HEK293 (cell line): ENCODE measurements around the gene CSF2.

Experiments used
- CTCF ChIA-PET: fragments of 350-600 bp; formaldehyde crosslinking; extraction: SDS; loops from one replicate; lab custom pipeline; 2021; ENCODE audit warnings: antibody characterized with exemption; lab: Yijun Ruan, JAX
- POLR2A ChIA-PET: fragments of 300-600 bp; formaldehyde crosslinking; extraction: SDS; loops from one replicate; lab custom pipeline; 2020; ENCODE audit warnings: antibody characterized with exemption, inconsistent platforms; lab: Yijun Ruan, JAX
- H3K27ac ChIP-seq: fragments of 200-500 bp; sonication (Bioruptor generic); 2 replicates; pipeline ENCODE4 v1.5.1; 2014; ENCODE audit warnings: low read depth, low read length, control low read depth, inconsistent platforms; ENCODE audit errors: extremely low read depth
- H3K36me3 ChIP-seq, 2 experiments: fragments of 200-500 bp in 1 of 2; sonication (Bioruptor generic) in 1 of 2; 1 replicate in 1 of 2; 2 replicates in 1 of 2; pipeline ENCODE4 v1.5.1; 2014 to 2017; ENCODE audit warnings: inconsistent platforms in 2 of 2, low read length in 2 of 2; ENCODE audit not compliant: control insufficient read depth in 2 of 2, insufficient read depth in 1 of 2
- H3K4me1 ChIP-seq: fragments of 200-500 bp; sonication (Bioruptor generic); 2 replicates; pipeline ENCODE4 v1.5.1; 2014; ENCODE audit warnings: mild to moderate bottlenecking, low read length, inconsistent platforms; ENCODE audit not compliant: control insufficient read depth, insufficient read depth
- H3K4me3 ChIP-seq: 2 replicates; pipeline ENCODE4 v1.5.1; 2011; ENCODE audit warnings: low read depth, mild to moderate bottlenecking, control low read depth, low read length, moderate library complexity
- H3K9me3 ChIP-seq: fragments of 200-500 bp; sonication (Bioruptor generic); 2 replicates; pipeline ENCODE4 v1.5.1; 2014; ENCODE audit warnings: low read depth, low read length, inconsistent platforms; ENCODE audit not compliant: control insufficient read depth, insufficient read depth
- GLI2 ChIP-seq: fragments of 450-650 bp; formaldehyde crosslinking; IDR thresholded peaks from 2 replicates; pipeline ENCODE4; 2017; ENCODE audit warnings: missing biosample characterization, missing genetic modification characterization, low read depth, borderline replicate concordance
- HOXA7 ChIP-seq: sonication (generic); formaldehyde crosslinking; IDR thresholded peaks from 2 replicates; pipeline ENCODE4 v1.8.1; 2022; ENCODE audit warnings: missing genetic modification reagents, borderline replicate concordance
- KLF9 ChIP-seq: fragments of 450-650 bp; formaldehyde crosslinking; IDR thresholded peaks from 2 replicates; pipeline ENCODE4 v1.5.1; 2016; ENCODE audit warnings: missing biosample characterization, missing genetic modification characterization, low read depth
- SP2 ChIP-seq: fragments of 450-650 bp; formaldehyde crosslinking; IDR thresholded peaks from 2 replicates; pipeline ENCODE4 v1.5.1; 2016; ENCODE audit warnings: missing biosample characterization, missing genetic modification characterization
- SP3 ChIP-seq: fragments of 450-650 bp; formaldehyde crosslinking; IDR thresholded peaks from 2 replicates; pipeline ENCODE4 v1.5.1; 2016; ENCODE audit warnings: missing biosample characterization, missing genetic modification characterization
- WT1 ChIP-seq: fragments of 450-650 bp; formaldehyde crosslinking; IDR thresholded peaks from 2 replicates; pipeline ENCODE4 v1.5.1; 2016; ENCODE audit warnings: missing biosample characterization, missing genetic modification characterization
- ZEB2 ChIP-seq: fragments of 450-650 bp; formaldehyde crosslinking; IDR thresholded peaks from 2 replicates; pipeline ENCODE4 v1.5.1; 2016; ENCODE audit warnings: missing biosample characterization, missing genetic modification characterization
- ZNF16 ChIP-seq: fragments of 450-650 bp; formaldehyde crosslinking; IDR thresholded peaks from 2 replicates; pipeline ENCODE4 v1.5.1; 2016; ENCODE audit warnings: low read depth, missing biosample characterization, missing genetic modification characterization
- ZNF214 ChIP-seq: fragments of 450-650 bp; formaldehyde crosslinking; IDR thresholded peaks from 2 replicates; pipeline ENCODE4 v1.5.1; 2017; ENCODE audit warnings: missing biosample characterization, mild to moderate bottlenecking, missing genetic modification characterization, borderline replicate concordance
- ZNF23 ChIP-seq: fragments of 450-650 bp; formaldehyde crosslinking; IDR thresholded peaks from 2 replicates; pipeline ENCODE4 v1.5.1; 2016; ENCODE audit warnings: missing biosample characterization, missing genetic modification characterization, borderline replicate concordance
- ZNF48 ChIP-seq: fragments of 450-650 bp; formaldehyde crosslinking; IDR thresholded peaks from 2 replicates; pipeline ENCODE4 v1.5.1; 2016; ENCODE audit warnings: missing biosample characterization, missing genetic modification characterization
- ZNF561 ChIP-seq: fragments of 450-650 bp; IDR thresholded peaks from 2 replicates; pipeline ENCODE4 v1.5.1; 2018; ENCODE audit warnings: missing biosample characterization, missing genetic modification characterization, borderline replicate concordance
- ZNF571 ChIP-seq: fragments of 450-650 bp; formaldehyde crosslinking; IDR thresholded peaks from 2 replicates; pipeline ENCODE4 v1.5.0; 2017; ENCODE audit warnings: missing biosample characterization, missing genetic modification characterization
- ZNF610 ChIP-seq: fragments of 450-650 bp; formaldehyde crosslinking; IDR thresholded peaks from 2 replicates; pipeline ENCODE4 v1.5.1; 2016; ENCODE audit warnings: missing biosample characterization, missing genetic modification characterization, borderline replicate concordance
- ZNF654 ChIP-seq: fragments of 450-650 bp; formaldehyde crosslinking; IDR thresholded peaks from 2 replicates; pipeline ENCODE4 v1.5.1; 2016; ENCODE audit warnings: low read depth, missing biosample characterization, missing genetic modification characterization
- TF ChIP-seq, protein P1 (sequence below): fragments of 450-650 bp; formaldehyde crosslinking; IDR thresholded peaks from 2 replicates; pipeline ENCODE4 v1.5.1; 2016; ENCODE audit warnings: missing biosample characterization, missing genetic modification characterization
- TF ChIP-seq, protein P2 (sequence below): sonication (generic); formaldehyde crosslinking; IDR thresholded peaks from 2 replicates; pipeline ENCODE4 v1.8.1; 2022; ENCODE audit warnings: mild to moderate bottlenecking, moderate library complexity, missing genetic modification reagents
- TF ChIP-seq, protein P3 (sequence below): fragments of 450-650 bp; formaldehyde crosslinking; IDR thresholded peaks from 2 replicates; pipeline ENCODE4 v1.5.1; 2016; ENCODE audit warnings: missing biosample characterization, missing genetic modification characterization
- TF ChIP-seq, protein P4 (sequence below): fragments of 450-650 bp; formaldehyde crosslinking; IDR thresholded peaks from 2 replicates; pipeline ENCODE4 v1.5.1; 2017; ENCODE audit warnings: missing biosample characterization, missing genetic modification characterization
- TF ChIP-seq, protein P5 (sequence below): fragments of 450-650 bp; formaldehyde crosslinking; IDR thresholded peaks from 2 replicates; pipeline ENCODE4 v1.5.1; 2017; ENCODE audit warnings: missing biosample characterization, missing genetic modification characterization
- TF ChIP-seq, protein P6 (sequence below): fragments of 450-650 bp; formaldehyde crosslinking; IDR thresholded peaks from 2 replicates; pipeline ENCODE4 v1.5.1; 2016; ENCODE audit warnings: missing biosample characterization, missing genetic modification characterization

The CSF2 gene

DNA sequence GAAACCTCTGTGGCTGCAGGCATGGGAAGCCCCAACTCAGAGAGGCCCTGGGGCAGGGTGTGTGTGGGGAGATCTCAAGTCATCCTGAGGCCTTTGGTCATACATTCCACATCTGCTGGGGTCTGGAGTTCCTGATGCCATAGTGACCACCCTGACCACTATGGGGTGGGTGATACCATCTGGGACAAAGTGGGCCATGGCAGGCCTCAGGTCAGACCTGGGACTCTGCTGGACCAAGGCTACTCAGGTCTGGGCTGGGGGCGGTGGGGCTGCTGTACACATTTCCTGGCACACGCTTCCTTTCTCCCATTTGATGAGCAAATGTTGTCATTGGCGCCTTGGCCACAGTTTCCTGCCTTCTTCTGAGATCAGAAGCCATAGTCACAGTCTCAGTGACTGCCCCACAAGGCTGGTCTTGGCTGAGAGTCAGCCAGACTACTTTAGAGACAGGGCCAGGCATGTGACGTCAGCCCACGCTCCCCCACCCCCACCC, 47.0 kb upstream of the CSF2 start (continued):
- TF ChIP-seq, protein P1, sequence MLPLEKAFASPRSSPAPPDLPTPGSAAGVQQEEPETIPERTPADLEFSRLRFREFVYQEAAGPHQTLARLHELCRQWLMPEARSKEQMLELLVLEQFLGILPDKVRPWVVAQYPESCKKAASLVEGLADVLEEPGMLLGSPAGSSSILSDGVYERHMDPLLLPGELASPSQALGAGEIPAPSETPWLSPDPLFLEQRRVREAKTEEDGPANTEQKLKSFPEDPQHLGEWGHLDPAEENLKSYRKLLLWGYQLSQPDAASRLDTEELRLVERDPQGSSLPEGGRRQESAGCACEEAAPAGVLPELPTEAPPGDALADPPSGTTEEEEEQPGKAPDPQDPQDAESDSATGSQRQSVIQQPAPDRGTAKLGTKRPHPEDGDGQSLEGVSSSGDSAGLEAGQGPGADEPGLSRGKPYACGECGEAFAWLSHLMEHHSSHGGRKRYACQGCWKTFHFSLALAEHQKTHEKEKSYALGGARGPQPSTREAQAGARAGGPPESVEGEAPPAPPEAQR (tag by site-specific recombination) = no peak
- TF ChIP-seq GLI2 (tag by site-specific recombination) (no peak), WT1 (no peak), ZNF561 (tag by site-specific recombination) (no peak), ZNF654 (tag by site-specific recombination) (no peak), ZNF16 (tag by site-specific recombination) (no peak), ZNF23 (tag by site-specific recombination) (no peak)
- TF ChIP-seq, protein P2, sequence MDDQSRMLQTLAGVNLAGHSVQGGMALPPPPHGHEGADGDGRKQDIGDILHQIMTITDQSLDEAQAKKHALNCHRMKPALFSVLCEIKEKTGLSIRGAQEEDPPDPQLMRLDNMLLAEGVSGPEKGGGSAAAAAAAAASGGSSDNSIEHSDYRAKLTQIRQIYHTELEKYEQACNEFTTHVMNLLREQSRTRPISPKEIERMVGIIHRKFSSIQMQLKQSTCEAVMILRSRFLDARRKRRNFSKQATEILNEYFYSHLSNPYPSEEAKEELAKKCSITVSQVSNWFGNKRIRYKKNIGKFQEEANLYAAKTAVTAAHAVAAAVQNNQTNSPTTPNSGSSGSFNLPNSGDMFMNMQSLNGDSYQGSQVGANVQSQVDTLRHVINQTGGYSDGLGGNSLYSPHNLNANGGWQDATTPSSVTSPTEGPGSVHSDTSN (CRISPR knock-in tag) = no peak
- TF ChIP-seq, protein P3, sequence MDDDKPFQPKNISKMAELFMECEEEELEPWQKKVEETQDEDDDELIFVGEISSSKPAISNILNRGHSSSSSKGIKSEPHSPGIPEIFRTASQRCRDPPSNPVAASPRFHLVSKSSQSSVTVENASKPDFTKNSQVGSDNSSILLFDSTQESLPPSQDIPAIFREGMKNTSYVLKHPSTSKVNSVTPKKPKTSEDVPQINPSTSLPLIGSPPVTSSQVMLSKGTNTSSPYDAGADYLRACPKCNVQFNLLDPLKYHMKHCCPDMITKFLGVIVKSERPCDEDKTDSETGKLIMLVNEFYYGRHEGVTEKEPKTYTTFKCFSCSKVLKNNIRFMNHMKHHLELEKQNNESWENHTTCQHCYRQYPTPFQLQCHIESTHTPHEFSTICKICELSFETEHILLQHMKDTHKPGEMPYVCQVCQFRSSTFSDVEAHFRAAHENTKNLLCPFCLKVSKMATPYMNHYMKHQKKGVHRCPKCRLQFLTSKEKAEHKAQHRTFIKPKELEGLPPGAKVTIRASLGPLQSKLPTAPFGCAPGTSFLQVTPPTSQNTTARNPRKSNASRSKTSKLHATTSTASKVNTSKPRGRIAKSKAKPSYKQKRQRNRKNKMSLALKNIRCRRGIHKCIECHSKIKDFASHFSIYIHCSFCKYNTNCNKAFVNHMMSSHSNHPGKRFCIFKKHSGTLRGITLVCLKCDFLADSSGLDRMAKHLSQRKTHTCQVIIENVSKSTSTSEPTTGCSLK (tag by site-specific recombination) = no peak
- TF ChIP-seq, protein P4, sequence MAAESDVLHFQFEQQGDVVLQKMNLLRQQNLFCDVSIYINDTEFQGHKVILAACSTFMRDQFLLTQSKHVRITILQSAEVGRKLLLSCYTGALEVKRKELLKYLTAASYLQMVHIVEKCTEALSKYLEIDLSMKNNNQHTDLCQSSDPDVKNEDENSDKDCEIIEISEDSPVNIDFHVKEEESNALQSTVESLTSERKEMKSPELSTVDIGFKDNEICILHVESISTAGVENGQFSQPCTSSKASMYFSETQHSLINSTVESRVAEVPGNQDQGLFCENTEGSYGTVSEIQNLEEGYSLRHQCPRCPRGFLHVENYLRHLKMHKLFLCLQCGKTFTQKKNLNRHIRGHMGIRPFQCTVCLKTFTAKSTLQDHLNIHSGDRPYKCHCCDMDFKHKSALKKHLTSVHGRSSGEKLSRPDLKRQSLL = no peak

DNA sequence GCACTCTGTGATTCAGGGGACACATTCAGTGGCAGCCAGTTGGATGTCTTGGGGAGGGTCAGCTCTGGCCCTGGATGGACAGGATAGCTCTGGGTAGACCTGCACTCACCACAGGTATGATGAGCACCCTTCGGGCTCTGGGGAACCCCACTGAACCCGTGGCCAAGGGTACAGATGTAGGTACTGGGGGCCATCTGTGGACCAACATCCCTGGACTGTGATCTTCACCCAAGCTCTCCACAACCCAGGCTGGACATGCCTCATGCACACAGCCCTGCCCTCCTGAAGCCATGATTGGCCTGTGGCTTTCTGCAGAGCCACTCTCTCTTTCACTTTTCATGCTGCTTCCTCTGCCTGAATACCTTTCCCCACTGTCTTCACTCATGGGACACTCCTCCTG, 46.6 kb upstream of the CSF2 start:
- POLR2A ChIA-PET = no interaction called here
- CTCF ChIA-PET = no interaction called here

More for the DNA sequence above, 46.6 kb upstream of the CSF2 start:
- H3K27ac ChIP-seq = no peak overlapping the region
- TF ChIP-seq ZNF214 (no peak), KLF9 (no peak), ZNF610 (no peak), ZNF571 (no peak), SP2 (no peak), HOXA7 (no peak), ZNF48 (no peak), ZEB2 (tag by site-specific recombination) (no peak), SP3 (tag by site-specific recombination) (no peak), ZNF16 (tag by site-specific recombination) (no peak)
- TF ChIP-seq, protein P5, sequence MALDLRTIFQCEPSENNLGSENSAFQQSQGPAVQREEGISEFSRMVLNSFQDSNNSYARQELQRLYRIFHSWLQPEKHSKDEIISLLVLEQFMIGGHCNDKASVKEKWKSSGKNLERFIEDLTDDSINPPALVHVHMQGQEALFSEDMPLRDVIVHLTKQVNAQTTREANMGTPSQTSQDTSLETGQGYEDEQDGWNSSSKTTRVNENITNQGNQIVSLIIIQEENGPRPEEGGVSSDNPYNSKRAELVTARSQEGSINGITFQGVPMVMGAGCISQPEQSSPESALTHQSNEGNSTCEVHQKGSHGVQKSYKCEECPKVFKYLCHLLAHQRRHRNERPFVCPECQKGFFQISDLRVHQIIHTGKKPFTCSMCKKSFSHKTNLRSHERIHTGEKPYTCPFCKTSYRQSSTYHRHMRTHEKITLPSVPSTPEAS = no peak
- TF ChIP-seq, protein P6, sequence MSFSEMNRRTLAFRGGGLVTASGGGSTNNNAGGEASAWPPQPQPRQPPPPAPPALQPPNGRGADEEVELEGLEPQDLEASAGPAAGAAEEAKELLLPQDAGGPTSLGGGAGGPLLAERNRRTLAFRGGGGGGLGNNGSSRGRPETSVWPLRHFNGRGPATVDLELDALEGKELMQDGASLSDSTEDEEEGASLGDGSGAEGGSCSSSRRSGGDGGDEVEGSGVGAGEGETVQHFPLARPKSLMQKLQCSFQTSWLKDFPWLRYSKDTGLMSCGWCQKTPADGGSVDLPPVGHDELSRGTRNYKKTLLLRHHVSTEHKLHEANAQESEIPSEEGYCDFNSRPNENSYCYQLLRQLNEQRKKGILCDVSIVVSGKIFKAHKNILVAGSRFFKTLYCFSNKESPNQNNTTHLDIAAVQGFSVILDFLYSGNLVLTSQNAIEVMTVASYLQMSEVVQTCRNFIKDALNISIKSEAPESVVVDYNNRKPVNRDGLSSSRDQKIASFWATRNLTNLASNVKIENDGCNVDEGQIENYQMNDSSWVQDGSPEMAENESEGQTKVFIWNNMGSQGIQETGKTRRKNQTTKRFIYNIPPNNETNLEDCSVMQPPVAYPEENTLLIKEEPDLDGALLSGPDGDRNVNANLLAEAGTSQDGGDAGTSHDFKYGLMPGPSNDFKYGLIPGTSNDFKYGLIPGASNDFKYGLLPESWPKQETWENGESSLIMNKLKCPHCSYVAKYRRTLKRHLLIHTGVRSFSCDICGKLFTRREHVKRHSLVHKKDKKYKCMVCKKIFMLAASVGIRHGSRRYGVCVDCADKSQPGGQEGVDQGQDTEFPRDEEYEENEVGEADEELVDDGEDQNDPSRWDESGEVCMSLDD = no peak
- H3K9me3 ChIP-seq = no peaks in the 10 kb centered on the region
- no peaks in the 10 kb centered on the region for H3K36me3 ChIP-seq
- H3K4me1 ChIP-seq = no peaks in the 10 kb centered on the region
- no peak overlapping the region for H3K4me3 ChIP-seq
